Stimulated activated CD4-positive, alpha-beta T cell treated with anti-CD3 and anti-CD28 coated beads, TNF-alpha, amount 100 ng/mL, for 1 hour (primary cell): Measurements from ENCODE around the gene NFE2L3.
"Not testable (repeated sequence)": the region's sequence is repeated elsewhere in the genome, so short reads cannot be mapped to it uniquely, and the experiment has no call there.

ENCODE experiments used
- DNase-seq, 3 donors: peaks; one replicate each; pipeline ENCODE4 v3.0.0-alpha.2; 2020; ENCODE audit warnings: low read depth in 3 of 3, low spot score in 1 of 3

The NFE2L3 gene

GRCh38 chr7:26167303-26167934, 15.4 kb downstream of the NFE2L3 start:
- no peak for DNase-seq

GRCh38 chr7:26168458-26169023, 16.5 kb downstream of the NFE2L3 start:
- no peak for DNase-seq

GRCh38 chr7:26169271-26169670, 17.3 kb downstream of the NFE2L3 start:
- DNase-seq, result no peak

GRCh38 chr7:26170663-26171062, 18.7 kb downstream of the NFE2L3 start:
- DNase-seq, result no peak

- no peak for DNase-seq
Measured at GRCh38 chr7:26171601-26172000, 19.6 kb downstream of the NFE2L3 start.

- no peak for DNase-seq
Measured at GRCh38 chr7:26172048-26172447, 20.1 kb downstream of the NFE2L3 start.

- DNase-seq, result not testable (repeated sequence)
Measured at GRCh38 chr7:26175903-26176302, 23.9 kb downstream of the NFE2L3 start.

- not testable (repeated sequence) for DNase-seq
Measured at GRCh38 chr7:26176696-26177095, 24.7 kb downstream of the NFE2L3 start.

GRCh38 chr7:26177269-26177668, 25.3 kb downstream of the NFE2L3 start:
- not testable (repeated sequence) for DNase-seq

GRCh38 chr7:26178272-26178960, 26.4 kb downstream of the NFE2L3 start:
- DNase-seq, result no peak

GRCh38 chr7:26179422-26179821, 27.4 kb downstream of the NFE2L3 start:
- DNase-seq, result no peak

GRCh38 chr7:26179826-26180497, 28.0 kb downstream of the NFE2L3 start:
- no peak for DNase-seq

- DNase-seq, result no peak
Measured at GRCh38 chr7:26180792-26181198, 28.8 kb downstream of the NFE2L3 start.

- no peak for DNase-seq
Measured at GRCh38 chr7:26181474-26182227, 29.7 kb downstream of the NFE2L3 start.

GRCh38 chr7:26182283-26182682, 30.3 kb downstream of the NFE2L3 start:
- DNase-seq, result no peak

- no peak for DNase-seq
Measured at GRCh38 chr7:26182706-26183105, 30.7 kb downstream of the NFE2L3 start.

- no peak for DNase-seq
Measured at GRCh38 chr7:26183545-26184280, 31.7 kb downstream of the NFE2L3 start.

- DNase-seq, result not testable (repeated sequence)
Measured at GRCh38 chr7:26184281-26185101, 32.5 kb downstream of the NFE2L3 start.

- no peak for DNase-seq
Measured at GRCh38 chr7:26185131-26185843, 33.3 kb downstream of the NFE2L3 start.
